CD4-positive, alpha-beta T cell treated with Interleukin-10 for 1 hour (primary cell): ENCODE measurements around the gene RNASE2.
"Not testable (repeated sequence)": the region's sequence is repeated elsewhere in the genome, so short reads cannot be mapped to it uniquely, and the experiment has no call there.

ENCODE experiments used
- DNase-seq: peaks from one replicate; pipeline ENCODE4 v3.0.0-alpha.2; 2020

The RNASE2 gene

DNA sequence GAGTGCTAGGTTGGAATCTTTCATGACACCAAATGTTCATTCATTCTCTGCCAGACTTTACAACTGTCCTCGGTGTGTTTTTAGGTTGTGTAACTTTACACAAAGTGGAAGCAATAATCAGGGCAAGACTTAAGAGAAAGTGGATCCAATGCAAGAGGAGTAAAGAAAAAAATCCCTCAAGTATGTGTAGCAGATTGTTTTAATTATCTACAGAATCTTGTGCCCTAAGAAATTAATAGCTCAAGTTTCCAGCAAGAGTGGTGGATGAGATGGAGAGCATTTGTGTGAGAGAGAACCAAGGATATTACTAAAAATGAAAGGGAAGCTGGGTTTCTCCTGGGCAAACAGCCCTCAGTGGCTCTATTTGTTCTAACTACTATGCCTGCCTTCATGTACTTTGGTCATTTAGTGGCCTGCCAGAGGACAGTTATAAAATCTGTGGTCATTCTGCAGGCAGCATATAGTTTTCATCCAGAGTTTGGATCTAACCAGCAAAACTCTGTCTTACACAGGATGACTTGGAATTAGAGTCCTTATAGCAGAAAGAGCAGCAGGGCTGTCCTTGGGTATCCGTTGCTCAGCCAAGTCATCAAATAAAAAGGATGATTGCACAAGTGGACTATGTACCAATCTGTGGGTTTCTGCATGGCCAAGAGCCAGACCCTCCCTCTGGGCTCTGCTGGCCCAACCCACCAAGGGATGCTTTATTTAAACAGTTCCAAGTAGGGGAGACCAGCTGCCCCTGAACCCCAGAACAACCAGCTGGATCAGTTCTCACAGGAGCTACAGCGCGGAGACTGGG lies at the start of gene RNASE2:
TSS of gene RNASE2 (plus strand) at position 752 of the 802 bp plus-strand sequence. CDS start 285 bp downstream, outside the sequence.
- DNase-seq = not testable (repeated sequence)

DNA sequence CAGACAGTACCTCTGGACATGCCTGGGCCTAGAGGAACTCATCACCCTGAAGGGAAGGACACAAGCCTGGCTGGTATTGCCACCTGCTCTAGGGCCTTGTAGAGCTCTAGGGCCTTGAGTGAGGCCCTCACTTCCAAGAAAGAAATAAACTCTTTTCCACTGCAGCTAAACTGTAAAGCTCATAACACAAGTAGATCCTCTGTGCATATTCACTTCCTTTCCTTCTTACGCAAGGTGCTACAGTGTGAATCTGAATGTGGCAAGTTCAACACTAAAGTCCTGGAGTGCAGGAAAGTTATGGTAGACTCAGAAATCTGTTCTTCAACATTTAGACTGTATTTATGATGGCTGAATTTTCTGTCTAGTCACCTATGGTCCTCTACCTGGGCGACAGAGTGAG lies 49.6 kb upstream of the RNASE2 start:
- DNase-seq = no peak

DNA sequence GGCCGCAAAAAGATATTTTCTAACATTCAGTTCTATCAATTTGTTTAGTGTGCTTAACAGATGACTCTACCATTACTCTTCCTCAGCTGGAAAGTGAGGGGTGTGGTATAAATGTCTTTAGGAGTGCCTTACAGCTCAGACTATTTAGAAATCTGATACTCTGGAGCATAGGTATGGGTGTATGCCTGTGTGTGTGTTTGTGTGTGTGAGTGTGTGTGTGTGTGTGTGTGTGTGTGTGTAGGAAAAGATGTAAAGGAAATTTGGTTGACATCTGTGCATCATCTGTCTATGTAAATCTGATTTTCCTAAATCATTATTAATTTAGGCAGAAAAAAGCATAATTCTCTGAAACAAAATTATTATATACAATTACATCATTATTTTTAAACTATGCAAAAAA lies 48.1 kb upstream of the RNASE2 start:
- no peak for DNase-seq

GRCh38 chr14:20910822-20911221 lies 44.5 kb upstream of the RNASE2 start:
- not testable (repeated sequence) for DNase-seq

DNA sequence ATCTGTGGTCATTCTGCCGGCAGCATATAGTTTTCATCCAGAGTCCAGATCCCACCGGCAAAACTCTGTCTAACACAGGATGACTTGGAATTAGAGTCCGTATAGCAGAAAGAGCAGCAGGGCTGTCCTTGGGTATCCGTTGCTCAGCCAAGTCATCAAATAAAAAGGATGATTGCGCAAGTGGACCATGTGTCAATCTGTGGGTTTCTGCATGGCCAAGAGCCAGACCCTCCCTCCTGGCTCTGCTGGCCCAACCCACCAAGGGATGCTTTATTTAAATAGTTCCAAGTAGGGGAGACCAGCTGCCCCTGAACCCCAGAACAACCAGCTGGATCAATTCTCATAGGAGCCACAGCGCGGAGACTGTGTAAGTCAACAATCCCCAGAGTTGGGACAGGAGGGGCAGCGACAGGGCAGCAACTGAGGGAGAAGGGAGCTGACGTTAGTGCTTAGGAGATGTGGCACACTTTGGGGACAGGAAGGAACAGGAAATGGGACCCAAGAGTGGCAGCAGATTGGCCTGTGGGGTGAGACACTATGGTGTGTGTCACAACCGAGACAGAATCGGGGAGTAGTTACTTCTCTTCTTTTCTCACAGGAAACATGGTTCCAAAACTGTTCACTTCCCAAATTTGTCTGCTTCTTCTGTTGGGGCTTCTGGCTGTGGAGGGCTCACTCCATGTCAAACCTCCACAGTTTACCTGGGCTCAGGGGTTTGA lies 36.1 kb upstream of the RNASE2 start:
- not testable (repeated sequence) for DNase-seq

DNA sequence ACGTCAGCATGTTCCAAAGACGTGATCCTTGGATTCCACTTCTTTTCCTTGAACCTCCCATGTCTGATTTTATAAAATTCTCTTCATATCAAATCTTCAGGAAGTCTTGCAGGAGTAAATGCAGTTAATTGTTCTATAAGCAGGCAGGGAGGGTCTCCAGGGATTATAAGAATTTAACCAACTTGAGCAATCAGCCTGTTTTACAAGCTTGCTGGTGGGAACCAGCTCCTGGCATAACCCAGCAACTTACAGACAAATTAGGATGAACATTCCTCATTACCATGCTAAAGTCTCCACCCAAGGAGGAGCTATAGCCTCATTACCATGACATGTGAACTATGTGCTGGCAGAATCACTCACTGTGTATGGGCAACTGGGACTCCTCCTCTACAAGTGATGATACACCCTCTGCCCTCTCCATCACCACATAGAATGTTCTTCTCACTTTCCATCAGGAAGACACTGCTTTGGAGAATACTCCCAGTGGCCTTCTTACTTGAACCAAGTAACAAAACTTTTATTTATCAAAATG lies 31.5 kb upstream of the RNASE2 start:
- DNase-seq = not testable (repeated sequence)

DNA sequence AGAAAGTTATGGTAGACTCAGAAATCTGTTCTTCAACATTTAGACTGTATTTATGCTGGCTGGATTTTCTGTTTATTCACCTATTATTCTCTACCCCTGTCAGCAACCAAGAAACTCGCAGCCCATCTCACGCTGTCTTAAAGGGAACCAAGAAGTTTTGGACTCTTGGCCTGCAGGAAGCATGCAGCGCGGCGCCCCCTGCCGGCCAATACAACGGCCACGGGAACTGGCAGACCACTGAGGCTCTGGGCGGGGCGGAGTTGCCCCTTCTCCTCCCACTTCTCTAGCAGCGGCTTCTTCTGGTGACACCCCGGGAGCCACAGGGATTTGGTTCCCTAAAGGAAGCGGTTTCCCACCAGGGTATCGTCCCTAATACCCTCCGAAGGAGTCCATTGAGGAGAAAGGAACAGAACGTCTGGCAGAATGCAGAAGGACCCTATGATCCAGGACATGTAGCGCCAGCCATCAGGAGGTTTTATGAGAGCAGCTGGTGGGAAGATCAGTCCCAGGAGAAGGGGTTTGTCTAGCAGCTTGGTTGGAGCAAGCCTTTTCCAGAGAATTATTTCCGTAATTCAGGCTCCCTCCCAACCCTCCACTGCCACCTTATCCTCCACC lies 21.0 kb upstream of the RNASE2 start:
- DNase-seq = peak; percentile 18

- no peak for DNase-seq
Observed at GRCh38 chr14:20935303-20935984, 19.8 kb upstream of the RNASE2 start.

DNA sequence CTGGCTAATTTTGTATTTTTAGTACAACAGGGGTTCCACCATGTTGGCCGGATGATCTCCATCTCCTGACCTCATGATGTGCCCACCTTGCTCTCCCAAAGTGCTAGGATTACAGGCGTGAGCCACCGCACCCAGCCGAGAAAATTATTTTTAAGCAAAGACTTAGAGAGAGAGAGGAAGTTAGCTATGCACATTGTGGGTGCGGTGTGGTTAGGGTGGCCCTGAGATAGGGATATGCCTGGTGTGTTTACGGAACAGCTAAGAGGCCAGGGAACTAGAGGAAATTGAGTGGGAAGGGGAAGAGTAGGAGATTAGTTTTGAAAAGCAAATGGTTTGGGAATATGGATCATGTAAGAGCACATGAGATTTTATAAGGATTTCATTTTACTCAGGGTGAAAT lies 10.1 kb upstream of the RNASE2 start:
- not testable (repeated sequence) for DNase-seq

DNA sequence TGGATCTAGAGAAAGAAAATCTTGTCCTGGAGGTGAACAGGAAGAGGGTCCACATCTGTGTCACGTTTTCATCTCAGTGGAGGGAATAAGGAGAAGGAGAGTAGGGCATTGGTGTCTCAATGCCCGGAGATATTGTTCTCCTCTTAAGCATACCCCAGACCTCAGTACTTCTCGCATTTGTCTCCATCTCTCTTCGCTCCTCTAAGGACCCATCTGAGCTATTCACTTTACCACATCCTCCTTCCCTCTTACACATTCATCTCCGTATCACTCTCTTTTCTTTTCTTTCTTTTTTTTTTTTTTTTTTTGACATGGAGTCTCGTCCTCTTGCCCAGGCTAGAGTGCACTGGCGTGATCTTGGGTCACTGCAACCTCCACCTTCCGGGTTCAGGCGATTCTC lies 8.6 kb upstream of the RNASE2 start:
- not testable (repeated sequence) for DNase-seq

DNA sequence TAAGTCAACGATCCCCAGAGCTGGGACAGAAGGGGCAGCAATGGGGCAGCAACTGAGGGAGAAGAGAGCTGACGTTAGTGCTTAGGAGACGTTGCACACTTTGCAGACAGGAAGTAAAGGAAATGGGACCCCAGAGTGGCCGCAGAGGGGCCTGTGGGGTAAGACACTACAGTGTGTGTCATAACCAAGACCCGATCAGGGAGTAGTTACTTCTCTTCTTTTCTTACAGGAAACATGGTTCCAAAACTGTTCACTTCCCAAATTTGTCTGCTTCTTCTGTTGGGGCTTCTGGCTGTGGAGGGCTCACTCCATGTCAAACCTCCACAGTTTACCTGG lies 219 bp downstream of the RNASE2 start:
- not testable (repeated sequence) for DNase-seq

DNA sequence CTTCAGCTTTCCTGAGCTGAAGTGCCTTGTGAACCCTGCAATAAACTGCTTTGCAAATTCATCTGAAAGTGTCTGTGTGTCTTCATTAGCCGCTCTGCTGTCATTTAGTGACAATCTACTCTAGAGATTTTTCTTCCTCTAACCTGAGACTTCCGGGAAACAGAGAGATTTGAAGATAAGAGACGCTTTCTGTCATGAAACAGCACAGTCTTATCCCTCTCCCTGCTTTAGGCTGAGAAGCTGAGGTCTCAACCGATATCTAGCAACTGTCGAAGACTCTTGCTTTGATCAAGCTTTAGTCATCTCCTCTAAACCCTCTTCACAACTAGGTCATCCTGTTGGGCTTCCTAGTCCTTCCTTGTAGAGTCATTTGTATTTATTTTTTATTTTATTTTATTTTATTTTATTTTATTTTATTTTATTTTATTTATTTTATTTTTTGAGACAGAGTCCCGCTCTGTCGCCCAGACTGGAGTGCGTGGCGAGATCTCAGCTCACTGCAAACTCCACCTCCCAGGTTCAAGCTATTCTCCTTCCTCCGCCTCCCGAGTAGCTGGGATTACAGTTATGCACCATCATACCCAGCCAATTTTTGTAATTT lies 1.2 kb downstream of the RNASE2 start:
- peak; percentile 12 for DNase-seq

DNA sequence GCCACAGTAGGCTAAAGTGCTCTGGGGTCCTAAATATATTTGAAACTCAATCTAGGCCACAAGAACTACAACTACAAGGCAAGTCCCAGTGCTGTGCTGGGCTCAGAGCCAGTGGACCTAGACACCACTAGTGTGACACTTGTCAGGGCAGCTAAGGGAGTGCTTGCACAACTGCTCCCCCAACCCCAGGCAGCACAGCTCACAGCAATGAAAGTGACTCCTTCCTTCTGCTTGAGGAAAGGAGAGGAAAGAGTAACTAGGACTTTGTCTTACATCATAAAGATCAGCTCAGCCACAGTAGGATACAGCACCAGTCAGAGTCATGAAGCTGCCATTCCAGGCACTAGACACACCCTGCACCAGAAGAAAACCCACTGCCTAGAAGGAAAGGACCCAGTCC lies 3.7 kb downstream of the RNASE2 start:
- not testable (repeated sequence) for DNase-seq

- no peak for DNase-seq
Observed at GRCh38 chr14:20969336-20969735, 14.0 kb downstream of the RNASE2 start.

- no peak for DNase-seq
Observed at GRCh38 chr14:20970647-20970982, 15.3 kb downstream of the RNASE2 start.

DNA sequence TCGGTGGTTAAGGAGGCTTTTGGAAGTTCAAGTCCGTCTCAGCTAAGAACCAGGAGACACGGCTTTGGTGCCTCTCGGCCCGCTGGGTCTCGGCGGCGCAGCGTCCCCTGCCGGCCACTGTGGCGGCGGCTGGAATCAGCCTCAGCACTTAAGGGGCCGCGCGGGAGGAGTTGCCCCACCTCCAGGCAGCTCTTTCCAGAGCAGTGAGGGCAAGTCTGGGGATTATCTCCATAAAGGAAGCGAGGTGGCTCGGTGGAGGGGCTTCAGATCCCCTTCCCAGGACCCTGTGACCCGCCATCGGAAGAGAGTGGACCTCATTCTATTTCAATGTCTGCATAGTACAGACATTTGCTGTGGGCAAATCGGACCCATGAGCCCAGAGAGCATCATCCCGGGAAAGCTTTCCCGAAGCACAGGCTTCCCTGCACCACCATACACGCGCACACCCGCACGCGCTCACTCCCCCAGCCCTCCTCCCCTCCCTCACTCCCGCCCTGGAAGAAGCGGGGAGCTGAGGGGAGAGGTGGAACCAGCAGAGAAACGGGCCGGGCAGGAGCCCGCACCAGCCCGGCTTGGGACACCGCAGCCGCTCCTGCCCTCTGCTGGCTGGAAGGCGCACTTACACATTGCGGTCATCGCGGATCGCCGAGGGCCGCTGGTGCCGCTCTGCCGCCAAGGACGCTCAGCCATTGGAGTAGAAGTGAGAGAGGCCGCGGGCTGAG lies 15.9 kb downstream of the RNASE2 start:
- DNase-seq = peak; percentile 84

DNA sequence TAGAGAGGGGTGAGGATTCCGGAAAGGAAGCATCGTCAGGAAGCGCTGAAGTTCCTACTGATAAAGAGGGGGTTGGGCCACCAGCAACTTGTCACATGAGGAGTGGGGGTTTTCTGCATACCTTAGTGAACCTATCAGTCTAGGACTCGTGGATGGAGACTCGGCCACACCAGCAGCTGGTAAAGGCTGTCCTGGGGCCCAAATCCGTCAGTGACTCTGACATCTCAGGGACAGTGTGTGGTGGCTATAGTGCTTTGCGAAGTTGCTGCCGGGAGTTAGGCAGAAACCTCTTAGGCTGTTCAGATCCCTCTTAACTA lies 16.4 kb downstream of the RNASE2 start:
- DNase-seq = no peak

DNA sequence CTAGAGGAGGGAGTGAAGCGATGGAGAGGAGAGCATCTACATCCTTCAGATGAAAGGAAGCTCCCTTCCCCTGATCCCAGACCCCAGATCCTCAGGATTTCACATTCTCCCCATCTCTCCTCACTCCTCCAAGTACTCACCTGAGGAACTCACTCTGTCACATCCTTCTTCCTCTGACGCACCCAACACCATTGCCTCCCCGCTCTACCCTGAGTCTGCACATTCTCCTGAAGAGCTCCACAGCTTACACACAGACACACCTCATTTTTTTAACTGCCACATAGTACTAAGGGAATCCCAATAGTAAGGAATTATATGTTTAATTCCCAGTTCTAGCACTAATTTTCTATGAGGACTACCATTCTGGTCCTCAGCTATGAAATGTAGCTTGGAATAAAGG lies 18.2 kb downstream of the RNASE2 start:
- no peak for DNase-seq

DNA sequence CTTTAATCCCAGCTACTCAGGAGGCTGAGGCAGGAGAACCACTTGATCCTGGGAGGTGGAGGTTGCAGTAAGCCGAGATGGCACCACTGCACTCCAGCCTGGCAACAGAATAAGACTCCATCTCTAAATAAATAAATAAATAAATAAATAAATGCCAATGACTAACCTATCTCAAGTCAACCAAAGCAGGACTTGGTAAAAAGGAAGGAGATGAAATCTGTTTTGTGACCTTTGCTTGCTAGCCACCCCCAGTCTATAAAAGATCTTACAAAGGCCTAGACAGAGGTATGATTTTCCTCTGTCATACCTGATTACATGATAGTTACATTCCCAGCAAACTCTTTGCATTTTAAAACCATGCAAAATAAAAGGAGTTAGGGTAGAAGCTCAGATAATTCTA lies 21.0 kb downstream of the RNASE2 start:
- no peak for DNase-seq

DNA sequence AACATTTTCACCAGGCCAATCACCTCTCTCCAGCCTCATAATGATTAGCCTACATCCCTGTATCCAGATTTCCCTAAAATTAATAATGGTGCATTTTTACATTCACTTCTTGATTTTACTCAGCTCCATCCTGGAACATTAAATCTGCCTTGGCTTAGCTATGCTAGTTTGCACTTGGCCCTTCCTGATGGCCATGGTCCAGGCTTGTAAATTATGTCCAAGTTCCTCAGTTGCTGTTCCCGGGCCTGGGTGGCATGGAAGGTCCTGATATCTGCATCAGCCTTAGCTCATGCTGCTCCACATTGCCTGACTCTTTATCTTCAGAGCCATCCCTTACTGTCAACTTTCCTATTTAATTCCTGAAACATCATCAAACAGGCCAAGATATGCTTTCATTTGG lies 23.4 kb downstream of the RNASE2 start:
- DNase-seq = no peak

GRCh38 chr14:20980906-20981305 lies 25.6 kb downstream of the RNASE2 start:
- no peak for DNase-seq

GRCh38 chr14:20982646-20983369 lies 27.5 kb downstream of the RNASE2 start:
- DNase-seq = no peak
